HepG2 (cell line): ENCODE data around the gene YPEL5. TPM values are rescaled to one million over a fixed set of nuclear protein-coding genes. Genes with fewer than 3 reads are reported as not detected.
A peak's percentile ranks its signal among the peaks of the same experiment; 100 is the strongest.

ENCODE experiments used
- ARID2 ChIP-seq: sonication (generic); formaldehyde crosslinking; IDR thresholded peaks from 2 replicates; pipeline ENCODE4 v1.8.1; 2022; ENCODE audit warnings: mild to moderate bottlenecking, missing genetic modification reagents, borderline replicate concordance
- BCL6 ChIP-seq: IDR thresholded peaks from 2 replicates; pipeline ENCODE4 v1.6.1; 2016; ENCODE audit warnings: missing genetic modification reagents, missing compliant biosample characterization
- CBX2 ChIP-seq, 2 experiments: fragments of 200-600 bp in 1 of 2; sonication (generic); formaldehyde crosslinking in 1 of 2; IDR thresholded peaks; 2 replicates each; pipeline versions ENCODE4 v1.7.0 to v1.8.1; 2018 to 2022; ENCODE audit warnings: low read depth in 2 of 2, low read length in 1 of 2, mild to moderate bottlenecking in 1 of 2, missing genetic modification reagents in 1 of 2
- CHD2 ChIP-seq: IDR thresholded peaks from 2 replicates; pipeline ENCODE4 v1.6.1; 2011; ENCODE audit warnings: low read depth, low read length, improper control_type of control experiment
- CREB1 ChIP-seq, 2 experiments: fragments of 450-650 bp in 1 of 2; IDR thresholded peaks; 2 replicates each; pipeline ENCODE4 v1.6.1; 2016 to 2017; ENCODE audit warnings: control low read depth in 1 of 2, mild to moderate bottlenecking in 1 of 2, missing compliant biosample characterization in 1 of 2, missing genetic modification characterization in 1 of 2
- FOXO4 ChIP-seq: sonication (generic); formaldehyde crosslinking; conservative IDR thresholded peaks from 2 replicates; pipeline ENCODE4 v1.8.1; 2023; ENCODE audit warnings: missing genetic modification reagents
- HNF1A ChIP-seq, 2 experiments: sonication (generic) in 1 of 2; formaldehyde crosslinking in 1 of 2; IDR thresholded peaks; 2 replicates each; pipeline versions ENCODE4 v1.4.0 to v1.6.1; 2016 to 2020; ENCODE audit warnings: borderline replicate concordance in 1 of 2, low read depth in 1 of 2, mild to moderate bottlenecking in 1 of 2, missing genetic modification reagents in 1 of 2
- KMT2B ChIP-seq: IDR thresholded peaks from 2 replicates; pipeline ENCODE4 v1.6.1; 2016; ENCODE audit warnings: missing genetic modification reagents, missing compliant biosample characterization
- NFYB ChIP-seq: sonication (generic); formaldehyde crosslinking; IDR thresholded peaks from 2 replicates; pipeline ENCODE4 v1.4.0; 2020; ENCODE audit warnings: missing genetic modification reagents
- PHF21A ChIP-seq: sonication (generic); formaldehyde crosslinking; IDR thresholded peaks from 2 replicates; pipeline ENCODE4 v1.5.0; 2020; ENCODE audit warnings: mild to moderate bottlenecking, missing genetic modification reagents
- RARG ChIP-seq: sonication (generic); formaldehyde crosslinking; IDR thresholded peaks from 2 replicates; pipeline ENCODE4 v1.4.0; 2020; ENCODE audit warnings: low read depth, mild to moderate bottlenecking, missing genetic modification reagents
- RBAK ChIP-seq: sonication (generic); formaldehyde crosslinking; IDR thresholded peaks from 2 replicates; pipeline ENCODE4 v1.5.1; 2020; ENCODE audit warnings: mild to moderate bottlenecking, missing genetic modification reagents
- SIN3A ChIP-seq: IDR thresholded peaks from 2 replicates; pipeline ENCODE4 v1.6.1; 2011; ENCODE audit warnings: low read depth, mild to moderate bottlenecking, control low read depth, low read length, borderline replicate concordance
- SMAD9 ChIP-seq: sonication (generic); formaldehyde crosslinking; IDR thresholded peaks from 2 replicates; pipeline ENCODE4 v1.5.1; 2020; ENCODE audit warnings: mild to moderate bottlenecking, missing genetic modification reagents
- THAP7 ChIP-seq: sonication (generic); formaldehyde crosslinking; IDR thresholded peaks from 2 replicates; pipeline ENCODE4 v1.8.1; 2023; ENCODE audit warnings: mild to moderate bottlenecking, missing genetic modification reagents
- ZNF331 ChIP-seq: sonication (generic); formaldehyde crosslinking; IDR thresholded peaks from 2 replicates; pipeline ENCODE4 v1.4.0; 2020; ENCODE audit warnings: missing genetic modification reagents
- ZNF567 ChIP-seq: sonication (generic); formaldehyde crosslinking; IDR thresholded peaks from 2 replicates; pipeline ENCODE4 v1.8.1; 2023; ENCODE audit warnings: mild to moderate bottlenecking, missing genetic modification reagents, borderline replicate concordance
- ZNF678 ChIP-seq: sonication (generic); formaldehyde crosslinking; IDR thresholded peaks from 2 replicates; pipeline ENCODE4 v1.4.0; 2020; ENCODE audit warnings: mild to moderate bottlenecking, missing genetic modification reagents
- ZNF75D ChIP-seq: sonication (generic); formaldehyde crosslinking; IDR thresholded peaks from 2 replicates; pipeline ENCODE4 v1.8.1; 2023; ENCODE audit warnings: missing genetic modification reagents, mild to moderate bottlenecking, borderline replicate concordance
- ZNF768 ChIP-seq: sonication (generic); formaldehyde crosslinking; IDR thresholded peaks from 2 replicates; pipeline ENCODE4 v1.4.0; 2020; ENCODE audit warnings: missing genetic modification reagents
- ZSCAN9 ChIP-seq: IDR thresholded peaks from 2 replicates; pipeline ENCODE4 v1.6.1; 2016; ENCODE audit warnings: borderline replicate concordance
- polyA plus RNA-seq, 8 experiments: library from polyadenylated mRNA; depleted of rRNA in 3 of 8; stranded (reverse) in 7 of 8; unstranded in 1 of 8; fragments of >200 nt; fragmentation: Illumina TruSeq in 4 of 8; extraction: Trizol in 4 of 8; gene quantifications; 2 replicates each; pipeline versions ENCODE4 v1.2.1 to v1.2.3, GENCODE V29; 2011 to 2016; ENCODE audit warnings: low read depth in 4 of 8, missing spikeins in 1 of 8, mixed read lengths in 1 of 8; ENCODE audit not compliant: insufficient read depth in 1 of 8
- total RNA-seq, 5 experiments: library from RNA; depleted of rRNA; stranded (reverse); fragments of >200 nt; fragmentation: Illumina TruSeq; extraction: Trizol; gene quantifications; 2 replicates each; pipeline ENCODE4 v1.2.3, GENCODE V29; 2016; ENCODE audit warnings: low read depth in 1 of 5

Gene YPEL5
- total and polyA plus RNA-seq, 2 of the 13 experiments (the other 11 are each of a cell fraction or from before 2014, with no cell fraction given), result 12.7 to 49.7 TPM

- TF ChIP-seq CBX2 (IDR thresholded peaks at IDR 0.05; ENCODE audit: low read depth, low read length), result no peak
- no peak for TF ChIP-seq CBX2 (CRISPR knock-in tag; IDR thresholded peaks at IDR 0.05; ENCODE audit: low read depth)
- 0 out of 2 replicates have a peak, but pooled peaks have one; percentile 18 for TF ChIP-seq THAP7 (CRISPR knock-in tag)
- TF ChIP-seq RARG (CRISPR knock-in tag), result 0 out of 2 replicates have a peak, but pooled peaks have one; percentile 15
- no peak for TF ChIP-seq SMAD9
- TF ChIP-seq ZNF567 (CRISPR knock-in tag), result 0 out of 2 replicates have a peak, but pooled peaks have one; percentile 42
- TF ChIP-seq HNF1A (IDR thresholded peaks at IDR 0.05; ENCODE audit: low read depth), result no peak
- TF ChIP-seq HNF1A (CRISPR knock-in tag; IDR thresholded peaks at IDR 0.05; ENCODE audit: borderline replicate concordance), result peak; percentile 63; the same call in 1 of the 2 replicates
- peak; percentile 56; the same call in 1 of the 2 replicates for TF ChIP-seq ZNF331 (CRISPR knock-in tag)
- no peak for TF ChIP-seq ZSCAN9 (CRISPR knock-in tag)
- peak; percentile 52; the same call in 1 of the 2 replicates for TF ChIP-seq ZNF768 (CRISPR knock-in tag)
- TF ChIP-seq CREB1 (IDR thresholded peaks at IDR 0.05), result peak; percentile 91
- TF ChIP-seq CREB1 (CRISPR knock-in tag; IDR thresholded peaks at IDR 0.05), result peak; percentile 82
- peak; percentile 96 for TF ChIP-seq SIN3A
- TF ChIP-seq RBAK (CRISPR knock-in tag), result no peak
- TF ChIP-seq BCL6 (CRISPR knock-in tag), result peak; percentile 7; the same call in 1 of the 2 replicates
- TF ChIP-seq NFYB (CRISPR knock-in tag), result peak; percentile 93
- TF ChIP-seq FOXO4, result no peak
- TF ChIP-seq PHF21A, result peak; percentile 80
- TF ChIP-seq ARID2 (CRISPR knock-in tag), result peak; percentile 63; the same call in 1 of the 2 replicates
- TF ChIP-seq CHD2, result peak; percentile 66; the same call in 1 of the 2 replicates
- 0 out of 2 replicates have a peak, but pooled peaks have one; percentile 31 for TF ChIP-seq ZNF678
- no peak for TF ChIP-seq ZNF75D (CRISPR knock-in tag)
- peak; percentile 36; the same call in 1 of the 2 replicates for TF ChIP-seq KMT2B (CRISPR knock-in tag)
Observed at GRCh38 chr2:30146337-30147195, at the start of gene YPEL5 (continued).
